GM18499 (cell line): ENCODE results near the gene COX7A2.

Source experiments
- ATAC-seq: cut with Tn5 transposase; IDR thresholded peaks from one replicate; pipeline ENCODE4 v1.9.1; 2021; ENCODE audit warnings: moderate number of reproducible peaks; ENCODE audit not compliant: insufficient read depth, unreplicated experiment

COX7A2 gene

GRCh38 chr6:75223428-75223827, 20.2 kb downstream of the COX7A2 start:
- no peak for ATAC-seq

- no peak for ATAC-seq
These were observed 21.3 kb downstream of the COX7A2 start for GRCh38 chr6:75222261-75222660.

GRCh38 chr6:75221116-75221515, 22.5 kb downstream of the COX7A2 start:
- no peak for ATAC-seq

- ATAC-seq: no peak
These were observed 23.2 kb downstream of the COX7A2 start for GRCh38 chr6:75220357-75220756.

GRCh38 chr6:75219263-75219662, 24.3 kb downstream of the COX7A2 start:
- ATAC-seq: no peak

- ATAC-seq: no peak
These were observed 26.4 kb downstream of the COX7A2 start for GRCh38 chr6:75217193-75217592.

GRCh38 chr6:75215291-75215690, 28.3 kb downstream of the COX7A2 start:
- ATAC-seq: no peak

GRCh38 chr6:75213732-75214131, 29.9 kb downstream of the COX7A2 start:
- ATAC-seq: no peak

- ATAC-seq: no peak
These were observed 30.5 kb downstream of the COX7A2 start for GRCh38 chr6:75213112-75213511.

- ATAC-seq: no peak
These were observed 31.5 kb downstream of the COX7A2 start for GRCh38 chr6:75211920-75212590.

- no peak for ATAC-seq
These were observed 32.5 kb downstream of the COX7A2 start for GRCh38 chr6:75210885-75211739.

- ATAC-seq: no peak
These were observed 34.3 kb downstream of the COX7A2 start for GRCh38 chr6:75209184-75209723.

GRCh38 chr6:75208298-75209183, 35.1 kb downstream of the COX7A2 start:
- peak; percentile 75 for ATAC-seq

GRCh38 chr6:75206576-75207342, 36.8 kb downstream of the COX7A2 start:
- no peak for ATAC-seq

GRCh38 chr6:75205776-75206575, 37.6 kb downstream of the COX7A2 start, which contains the start of gene COL12A1:
Gene COL12A1 (minus strand): TSS chr6:75206053. CDS start chr6:75202792, 3,261 bp downstream.
- no peak for ATAC-seq

GRCh38 chr6:75204959-75205775, 38.4 kb downstream of the COX7A2 start:
- no peak for ATAC-seq

- ATAC-seq: no peak
These were observed 39.2 kb downstream of the COX7A2 start for GRCh38 chr6:75204217-75204958.
